Small intestine (tissue), 7 donors: ENCODE results near the gene POU6F1. TPM values are rescaled to one million over a fixed set of nuclear protein-coding genes. Genes with fewer than 3 reads are reported as not detected.
"Not testable (repeated sequence)": the region's sequence is repeated elsewhere in the genome, so short reads cannot be mapped to it uniquely, and the experiment has no call there.

Source experiments
- DNase-seq, 2 donors: peaks; one replicate each; pipeline versions ENCODE4 v3.0.0 to v3.0.0-alpha.2; 2013
- FAIRE-seq: peaks from 2 replicates; lab custom pipeline; 2012; peaks lifted over from hg19 to GRCh38; lab: Jason Lieb, UNC
- H3K27ac ChIP-seq, 3 donors: one replicate each; pipeline ENCODE4 v1.5.1; 2013; ENCODE audit warnings: low read length in 2 of 3, mild to moderate bottlenecking in 2 of 3, control low read depth in 1 of 3, inconsistent platforms in 1 of 3, low read depth in 1 of 3, moderate library complexity in 1 of 3
- H3K27me3 ChIP-seq, 3 donors: one replicate each; pipeline ENCODE4 v1.6.1; 2013; ENCODE audit warnings: low read length in 3 of 3, inconsistent platforms in 1 of 3; ENCODE audit not compliant: control insufficient read depth in 3 of 3, insufficient read depth in 3 of 3
- H3K36me3 ChIP-seq, 3 donors: one replicate each; pipeline ENCODE4 v1.6.1; 2013; ENCODE audit warnings: low read length in 3 of 3, inconsistent platforms in 1 of 3, low read depth in 1 of 3, mild to moderate bottlenecking in 1 of 3, moderate library complexity in 1 of 3; ENCODE audit not compliant: control insufficient read depth in 3 of 3, insufficient read depth in 2 of 3
- H3K4me1 ChIP-seq, 3 donors: one replicate each; pipeline ENCODE4 v1.6.1; 2013; ENCODE audit warnings: low read length in 2 of 3, inconsistent platforms in 1 of 3, low read depth in 1 of 3, mild to moderate bottlenecking in 1 of 3, moderate library complexity in 1 of 3; ENCODE audit not compliant: control insufficient read depth in 3 of 3, insufficient read depth in 2 of 3
- H3K4me3 ChIP-seq, 3 donors: one replicate each; pipeline ENCODE4 v1.5.1; 2013; ENCODE audit warnings: low read length in 3 of 3, control low read depth in 1 of 3, inconsistent platforms in 1 of 3, low read depth in 1 of 3, mild to moderate bottlenecking in 1 of 3, moderate library complexity in 1 of 3
- H3K9me3 ChIP-seq, 2 donors: one replicate each; pipeline ENCODE4 v1.6.1; 2013; ENCODE audit warnings: low read depth in 1 of 2, low read length in 1 of 2; ENCODE audit not compliant: control insufficient read depth in 2 of 2, insufficient read depth in 1 of 2
- WGBS, 3 donors: extraction: QIAGEN DNeasy Blood & Tissue Kit; methylation state at CpG; one replicate each; pipeline ENCODE4 v1.1.7; 2013; 5-methylcytosine and 5-hydroxymethylcytosine counted together
- polyA plus RNA-seq, 4 donors: library from polyadenylated mRNA; stranded (reverse) in 3 of 4; unstranded in 1 of 4; fragments of 200-250 nt in 3 of 4; fragments of 120-200 nt in 1 of 4; gene quantifications; one replicate each; pipeline versions ENCODE4 v1.2.1 to v1.2.3, GENCODE V29; 2013
- donor health status: healthy with polysubstance abuse.
- donor health status: control.
- donor health status: control.
- donor health status: Bipolar disorder and iron deficiency.
- donor health status: healthy.

The POU6F1 gene
- polyA plus RNA-seq, 4 donors = 0.22 to 6.1 (median 3.5) TPM

GRCh38 chr12:51238510-51239334 lies 20.9 kb upstream of the POU6F1 start, which contains the start of gene DAZAP2:
DAZAP2 (plus strand) TSS chr12:51238826; CDS start chr12:51238908, 82 bp downstream.
- H3K27me3 ChIP-seq = no peaks in the 10 kb centered on the region
- DNase-seq (peak; percentile 96 to 98), FAIRE-seq (no peak)
- peak within 1 kb of the TSS; percentile 67 to 99 (median 97) for H3K4me3 ChIP-seq
- WGBS, 3 donors = 0 to 1% (median 0%) methylated on average over 70 of the region's 70 CpGs
- no peaks in the 10 kb centered on the region for H3K9me3 ChIP-seq
- H3K27ac ChIP-seq = peak within 1 kb of the TSS; percentile 96 to 100 (median 100)
- peaks cover 0 to 11% (median 7%) of the 10 kb centered on the region in 3 donors for H3K4me1 ChIP-seq
- H3K36me3 ChIP-seq = peaks cover 7 to 17% (median 16%) of the 10 kb centered on the region in 3 donors

- FAIRE-seq (no peak), DNase-seq (peak in 1 of 2 donors; percentile 51)
- peak overlapping the region; percentile 67 to 99 (median 97) for H3K4me3 ChIP-seq
- peaks cover 0 to 11% (median 7%) of the 10 kb centered on the region in 3 donors for H3K4me1 ChIP-seq
- H3K36me3 ChIP-seq = peaks cover 7 to 17% (median 16%) of the 10 kb centered on the region in 3 donors
- H3K27me3 ChIP-seq = no peaks in the 10 kb centered on the region
- H3K27ac ChIP-seq = peak overlapping the region; percentile 18 to 84 (median 81)
- H3K9me3 ChIP-seq = no peaks in the 10 kb centered on the region
- 3 to 10% (median 5%) methylated on average over 10 of the region's 10 CpGs for WGBS, 3 donors
Measured at GRCh38 chr12:51238037-51238509, 20.2 kb upstream of the POU6F1 start.

GRCh38 chr12:51234530-51234929 lies 16.7 kb upstream of the POU6F1 start:
- no peak for FAIRE-seq
- WGBS, 3 donors = 56 to 68% (median 62%) methylated on average over 5 of the region's 5 CpGs

GRCh38 chr12:51232642-51233041 lies 14.8 kb upstream of the POU6F1 start:
- Histone ChIP-seq H3K36me3 (no peaks in the 10 kb centered on the region), H3K4me3 (no peak overlapping the region), H3K4me1 (no peaks in the 10 kb centered on the region), H3K27ac (no peak overlapping the region), H3K27me3 (no peaks in the 10 kb centered on the region), H3K9me3 (no peaks in the 10 kb centered on the region)
- FAIRE-seq (no peak), DNase-seq (no peak)

More at GRCh38 chr12:51234530-51234929, 16.7 kb upstream of the POU6F1 start:
- Histone ChIP-seq H3K36me3 (no peaks in the 10 kb centered on the region), H3K4me3 (no peak overlapping the region), H3K27ac (no peak overlapping the region), H3K4me1 (peaks cover 0 to 4% (median 2%) of the 10 kb centered on the region in 3 donors), H3K9me3 (no peaks in the 10 kb centered on the region), H3K27me3 (no peaks in the 10 kb centered on the region)
- DNase-seq = no peak

GRCh38 chr12:51229116-51229809 lies 11.4 kb upstream of the POU6F1 start:
- no peaks in the 10 kb centered on the region for H3K27me3 ChIP-seq

GRCh38 chr12:51227962-51228361 lies 10.1 kb upstream of the POU6F1 start:
- Histone ChIP-seq H3K9me3 (no peaks in the 10 kb centered on the region), H3K27me3 (no peaks in the 10 kb centered on the region), H3K4me1 (no peaks in the 10 kb centered on the region), H3K36me3 (peaks cover 0 to 3% (median 0%) of the 10 kb centered on the region in 3 donors), H3K27ac (no peak overlapping the region), H3K4me3 (no peak overlapping the region)
- DNase-seq = no peak
- FAIRE-seq = no peak
- 95 to 97% (median 97%) methylated on average over 1 of the region's 1 CpG for WGBS, 3 donors

More at GRCh38 chr12:51229116-51229809, 11.4 kb upstream of the POU6F1 start:
- H3K36me3 ChIP-seq = peaks cover 0 to 3% (median 0%) of the 10 kb centered on the region in 3 donors
- H3K4me1 ChIP-seq = no peaks in the 10 kb centered on the region
- FAIRE-seq (no peak), DNase-seq (no peak)
- no peak overlapping the region for H3K4me3 ChIP-seq
- H3K27ac ChIP-seq = no peak overlapping the region
- WGBS, 3 donors = 92 to 95% (median 93%) methylated on average over 7 of the region's 7 CpGs
- H3K9me3 ChIP-seq = no peaks in the 10 kb centered on the region

- H3K4me1 ChIP-seq, H3K36me3 ChIP-seq, H3K9me3 ChIP-seq, FAIRE-seq, H3K27me3 ChIP-seq, H3K4me3 ChIP-seq, H3K27ac ChIP-seq, DNase-seq: not testable (repeated sequence)
- WGBS, 3 donors = 79 to 89% (median 85%) methylated on average over 5 of the region's 5 CpGs
Measured at GRCh38 chr12:51227112-51227511, 9.2 kb upstream of the POU6F1 start.

- FAIRE-seq (no peak), DNase-seq (no peak)
- Histone ChIP-seq H3K27ac (no peak overlapping the region), H3K9me3 (no peaks in the 10 kb centered on the region), H3K4me3 (no peak overlapping the region), H3K4me1 (no peaks in the 10 kb centered on the region), H3K36me3 (peaks cover 0 to 3% (median 0%) of the 10 kb centered on the region in 3 donors), H3K27me3 (no peaks in the 10 kb centered on the region)
- 93 to 97% (median 94%) methylated on average over 2 of the region's 2 CpGs for WGBS, 3 donors
Measured at GRCh38 chr12:51225771-51226170, 7.9 kb upstream of the POU6F1 start.
